GM19452 (cell line): Measurements from ENCODE around the gene PPA2.
"Not testable (repeated sequence)": the region's sequence is repeated elsewhere in the genome, so short reads cannot be mapped to it uniquely, and the experiment has no call there.

Source experiments
- ATAC-seq: cut with Tn5 transposase; IDR thresholded peaks from one replicate; pipeline ENCODE4 v1.9.1; 2021; ENCODE audit not compliant: unreplicated experiment

Gene PPA2

DNA sequence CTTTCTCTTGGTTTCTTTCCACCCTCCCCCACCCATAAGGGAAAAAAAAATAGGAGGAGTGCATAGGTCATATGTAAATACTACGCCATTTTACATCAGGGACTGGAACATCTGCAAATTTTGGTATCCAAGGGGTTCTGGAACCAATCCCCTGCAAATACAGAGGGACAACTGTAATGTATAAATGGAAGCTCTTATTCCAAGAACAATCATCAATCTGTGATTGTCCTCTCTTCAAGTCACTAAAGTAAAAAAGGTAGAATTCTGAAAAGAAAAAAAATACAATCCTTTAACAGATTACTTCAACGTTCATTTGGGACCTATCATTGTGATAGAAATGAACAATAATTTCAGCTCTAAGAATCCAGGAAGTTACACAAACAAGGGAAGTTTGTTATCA, 13.6 kb downstream of the PPA2 start:
- ATAC-seq: no peak

DNA sequence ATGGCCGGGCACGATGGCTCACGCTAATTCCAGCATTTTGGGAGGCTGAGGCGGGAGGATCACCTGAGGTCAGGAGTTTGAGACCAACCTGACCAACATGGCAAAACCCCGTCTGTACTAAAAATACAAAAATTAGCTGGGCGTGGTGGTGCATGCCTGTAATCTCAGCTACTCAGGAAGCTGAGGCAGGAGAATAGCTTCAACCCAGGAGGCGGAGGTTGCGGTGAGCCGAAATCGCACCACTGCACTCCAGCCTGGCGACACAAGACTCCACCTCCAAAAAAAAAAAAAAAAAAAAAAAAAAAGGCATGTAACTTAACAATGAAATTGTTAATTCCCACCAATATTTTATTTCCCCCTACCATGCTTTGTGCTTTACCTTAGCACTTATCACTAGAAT, 15.3 kb downstream of the PPA2 start:
- ATAC-seq: not testable (repeated sequence)

DNA sequence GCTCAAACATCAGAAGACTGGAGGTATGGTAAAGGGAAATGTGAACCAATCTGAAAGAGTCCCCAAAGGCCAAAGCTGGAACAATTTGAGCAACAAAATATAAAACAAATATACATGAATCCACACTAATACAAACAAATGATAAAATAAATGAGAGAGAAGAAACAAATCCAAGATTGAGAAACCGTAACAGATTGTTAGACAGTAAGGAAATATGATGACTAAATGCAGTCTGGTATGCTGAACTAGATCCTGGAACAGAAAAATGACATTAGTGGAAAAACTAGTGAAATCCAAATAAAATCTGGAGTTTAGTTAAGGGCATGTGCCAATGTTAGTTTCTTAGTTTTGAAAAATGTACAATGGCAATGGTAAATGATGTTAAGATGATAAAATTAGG, 15.9 kb downstream of the PPA2 start:
- ATAC-seq: no peak

DNA sequence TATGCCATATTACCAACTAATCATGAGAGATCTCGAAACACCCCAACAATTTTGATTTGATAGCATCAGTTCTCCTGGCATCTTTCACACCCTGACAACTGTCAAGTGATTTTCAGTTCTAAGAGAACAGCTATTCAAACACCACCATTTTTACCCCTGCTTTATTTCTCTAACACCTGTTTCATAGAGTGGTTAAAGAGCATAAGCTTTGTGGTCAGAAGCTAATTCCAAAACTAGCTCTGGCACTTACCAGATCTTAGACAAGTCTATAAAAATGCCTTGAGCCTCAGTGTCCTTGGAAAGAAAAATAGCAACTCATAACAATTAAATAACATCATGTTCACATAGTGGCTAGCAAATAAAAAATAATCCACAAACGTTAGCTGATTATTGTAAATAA, 17.9 kb downstream of the PPA2 start:
- ATAC-seq: no peak

DNA sequence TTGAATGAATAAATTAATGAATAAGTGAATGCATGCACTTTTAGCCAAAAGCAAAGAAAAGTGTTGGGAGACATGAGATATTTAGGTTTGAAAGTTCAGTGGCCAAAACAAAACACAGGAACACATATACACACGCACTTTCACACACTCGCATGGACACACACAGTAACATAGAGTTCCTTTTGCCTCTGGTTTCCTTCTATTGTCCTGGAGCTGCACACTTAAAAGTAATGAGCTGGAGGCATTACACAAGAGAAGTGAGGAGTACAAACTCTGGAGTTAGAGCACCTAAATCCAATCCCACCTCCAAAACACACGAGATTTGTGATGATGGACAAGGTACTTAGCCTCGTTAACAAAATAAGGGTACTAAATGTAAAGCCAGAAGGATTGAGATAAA, 18.7 kb downstream of the PPA2 start:
- ATAC-seq: no peak

DNA sequence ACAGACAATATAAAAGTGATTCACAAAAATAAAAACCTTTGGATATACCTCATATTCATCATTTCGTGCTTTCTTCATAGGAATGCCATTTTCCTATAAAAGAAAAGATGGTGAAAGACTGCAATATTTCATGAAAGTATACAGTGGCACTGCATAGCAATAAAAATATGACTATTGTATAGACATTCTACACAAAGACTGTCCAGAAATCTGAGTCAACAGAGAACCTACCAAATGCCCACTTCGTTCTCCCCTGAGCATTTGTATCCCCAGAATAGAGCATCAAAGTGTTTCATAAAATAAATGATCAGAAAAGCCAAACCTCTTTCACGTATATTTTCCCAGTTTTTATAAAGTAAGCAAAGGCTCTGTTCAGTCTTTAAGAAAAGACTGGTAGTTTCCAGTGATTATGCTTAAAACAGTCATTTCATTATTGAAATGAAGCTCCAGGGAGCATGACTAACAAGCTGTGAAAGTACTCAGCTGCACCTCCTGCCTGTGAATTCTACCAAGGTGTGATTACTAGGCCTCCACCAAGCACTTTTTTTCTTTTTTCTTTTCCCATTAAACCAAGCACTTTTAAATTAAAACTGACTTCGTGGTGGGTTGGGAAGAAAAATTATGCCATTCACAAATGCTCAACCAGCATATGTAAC, 20.2 kb downstream of the PPA2 start:
- peak; percentile 86 for ATAC-seq

DNA sequence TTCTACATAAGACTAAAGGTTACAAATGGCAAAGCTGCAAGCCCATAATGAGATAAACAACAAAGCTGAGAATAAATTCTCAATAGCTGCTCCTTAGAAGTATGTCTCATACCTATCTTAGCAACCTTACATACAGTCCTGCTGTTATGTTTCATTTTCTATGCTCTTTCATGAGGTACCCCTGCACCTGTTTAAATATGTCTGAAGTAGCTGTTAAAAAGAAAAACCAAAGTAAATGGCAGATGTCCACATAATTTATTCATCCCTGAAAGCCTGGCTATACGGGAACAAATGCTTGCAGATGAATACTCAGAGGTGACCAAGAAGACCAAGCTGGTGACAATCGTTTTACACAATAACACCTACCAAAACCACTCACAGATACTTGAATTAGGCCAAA, 22.5 kb downstream of the PPA2 start:
- ATAC-seq: no peak

DNA sequence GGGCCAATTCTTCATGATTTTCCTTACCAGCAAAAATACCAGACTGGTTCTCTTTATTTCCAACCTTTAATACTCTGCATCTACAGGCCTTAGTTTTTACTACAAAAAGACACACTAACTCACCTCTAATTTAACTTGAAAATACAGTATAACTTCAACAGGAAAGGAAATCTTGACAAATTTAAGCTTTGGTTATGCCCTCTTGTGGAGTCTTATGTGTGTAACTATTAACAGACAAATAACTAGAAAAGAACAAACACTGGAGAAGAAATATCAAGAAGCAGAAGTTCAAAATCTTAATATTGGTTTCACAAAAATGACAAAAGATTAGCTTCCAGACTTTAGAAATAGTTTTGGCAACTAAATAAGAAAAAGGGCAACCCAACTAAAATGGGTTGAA, 33.0 kb downstream of the PPA2 start:
- no peak for ATAC-seq

DNA sequence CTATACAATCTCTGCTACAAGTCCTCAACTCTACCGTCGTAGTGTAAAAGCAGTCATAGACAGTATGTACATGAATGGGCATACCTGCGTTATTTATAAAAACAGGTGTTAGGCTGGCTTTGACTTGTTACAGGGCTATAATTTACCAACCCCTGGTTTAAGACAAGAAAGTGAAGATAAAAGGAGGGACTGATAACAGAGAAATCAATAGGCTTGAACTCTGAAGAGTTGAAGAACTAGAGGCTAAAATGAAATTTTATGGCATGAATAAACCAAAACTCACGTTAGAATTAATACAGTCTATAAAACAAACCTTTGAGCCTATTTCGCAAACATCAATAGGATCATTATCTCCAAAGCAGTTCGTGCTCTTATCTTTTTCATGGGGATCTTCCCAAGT, 36.2 kb downstream of the PPA2 start:
- no peak for ATAC-seq

DNA sequence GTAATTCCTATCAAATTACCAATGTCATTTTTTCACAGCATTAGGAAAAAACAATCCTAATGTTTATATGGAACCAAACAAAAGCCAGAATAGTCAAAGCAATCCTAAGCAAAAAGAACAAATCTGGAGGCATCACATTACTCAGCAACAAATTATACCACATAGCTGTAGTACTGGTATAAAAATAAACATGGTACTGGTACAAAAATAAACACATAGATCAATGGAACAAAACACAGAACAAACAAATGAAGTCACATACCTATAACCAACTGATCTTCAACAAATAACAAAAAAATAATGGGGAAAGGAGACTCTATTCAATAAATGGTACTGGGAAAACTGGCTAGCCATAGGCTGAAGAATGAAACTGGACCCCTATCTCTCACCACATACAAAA, 37.4 kb downstream of the PPA2 start:
- ATAC-seq: no peak

DNA sequence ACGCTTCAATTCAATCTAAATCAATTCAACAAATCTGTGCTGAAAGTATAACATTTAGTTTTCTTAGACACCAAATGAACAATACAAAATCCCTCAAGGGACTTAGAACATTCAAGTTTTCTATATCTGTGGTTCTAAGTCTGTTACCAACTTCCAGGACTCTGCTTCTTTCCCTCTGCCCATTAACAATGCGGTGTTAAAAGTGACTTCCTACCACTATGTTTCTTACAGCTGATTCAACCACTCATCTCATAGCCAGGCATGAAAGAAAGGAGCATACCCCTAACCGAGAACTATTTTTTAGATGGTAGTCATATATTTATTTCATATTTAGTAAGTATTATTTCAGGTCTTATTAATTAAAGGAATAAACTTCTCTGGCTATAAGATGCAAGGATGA, 38.9 kb downstream of the PPA2 start:
- ATAC-seq: no peak

DNA sequence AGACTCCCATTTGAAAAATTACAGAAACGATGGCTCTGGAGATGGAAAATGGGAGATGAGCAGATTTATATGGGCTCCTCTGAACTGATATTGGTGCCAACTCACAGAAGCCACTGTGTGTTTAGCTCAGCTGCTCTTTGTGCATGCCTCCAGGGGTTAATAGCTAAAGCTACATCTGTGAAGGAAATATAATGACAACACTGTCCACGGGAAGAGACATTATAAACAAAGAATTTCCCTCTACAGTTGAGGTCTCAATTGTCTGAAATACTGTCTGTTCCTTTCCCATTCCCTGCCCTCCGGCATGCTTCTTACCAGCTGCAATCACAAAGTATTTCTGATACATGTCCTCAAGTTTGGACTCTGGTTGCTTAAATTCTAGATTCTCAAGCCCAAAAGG, 40.4 kb downstream of the PPA2 start:
- ATAC-seq: no peak

DNA sequence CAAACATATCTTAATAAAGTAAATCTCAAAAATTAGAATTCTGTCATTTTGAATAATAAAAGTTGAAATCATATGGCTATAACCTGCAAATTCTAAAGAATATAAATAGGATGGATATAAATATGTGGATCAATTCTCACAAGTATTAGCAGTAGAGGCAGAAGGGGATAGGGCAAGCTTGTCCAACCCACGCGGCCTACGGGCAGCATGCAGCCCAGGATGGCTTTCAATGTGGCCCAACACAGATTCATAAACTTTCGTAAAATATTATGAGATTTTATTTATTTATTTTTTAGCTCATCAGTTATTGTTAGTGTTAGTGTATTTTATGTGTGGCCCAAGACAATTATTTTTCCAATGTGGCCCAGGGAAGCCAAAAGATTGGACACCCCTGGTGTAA, 41.4 kb downstream of the PPA2 start:
- no peak for ATAC-seq

DNA sequence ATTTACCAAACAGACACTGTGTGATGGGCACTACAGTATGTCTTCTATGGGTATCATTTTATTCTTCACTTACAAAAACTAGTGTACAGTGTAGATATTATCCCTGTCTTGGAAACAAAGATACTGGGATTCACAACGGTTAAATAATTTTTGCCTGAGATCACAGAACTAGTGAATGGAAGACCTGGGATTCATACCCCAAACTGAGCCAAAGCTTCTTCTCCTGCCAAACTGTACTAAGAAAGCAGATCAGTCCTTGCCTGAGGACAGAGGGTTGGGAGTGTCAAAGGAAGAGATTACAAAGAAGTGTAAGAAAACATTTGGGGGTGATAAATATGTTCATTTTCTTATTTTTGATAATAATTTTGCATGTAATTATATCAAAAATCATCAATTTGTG, 43.1 kb downstream of the PPA2 start:
- no peak for ATAC-seq

DNA sequence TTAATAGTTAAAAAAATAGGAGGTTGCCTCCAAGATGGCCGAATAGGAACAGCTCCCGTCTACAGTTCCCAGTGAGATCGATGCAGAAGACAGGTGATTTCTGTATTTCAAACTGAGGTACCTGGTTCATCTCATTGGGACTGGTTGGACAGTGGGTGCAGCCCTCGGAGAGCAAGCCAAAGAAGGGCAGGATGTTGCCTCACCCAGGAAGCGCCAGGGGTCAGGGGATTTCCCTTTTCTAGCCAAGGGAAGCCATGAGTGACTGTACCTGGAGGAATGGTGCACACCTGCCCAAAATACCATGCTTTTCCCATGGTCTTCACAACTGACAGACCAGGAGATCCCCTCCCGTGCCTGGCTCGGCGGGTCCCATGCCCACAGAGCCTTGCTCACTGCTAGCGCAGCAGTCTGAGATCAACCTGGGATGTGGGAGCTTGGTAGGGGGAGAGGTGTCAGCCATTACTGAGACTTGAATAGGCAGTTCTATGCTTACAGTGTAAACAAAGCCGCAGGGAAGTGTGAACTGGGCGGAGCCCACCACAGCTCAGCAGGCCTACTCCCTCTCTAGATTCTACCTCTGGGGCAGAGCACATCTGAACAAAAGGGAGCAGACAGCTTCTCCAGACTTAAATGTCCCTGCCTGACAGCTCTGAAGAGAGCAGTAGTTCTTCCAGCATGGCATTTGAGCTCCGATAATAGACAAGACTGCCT, 47.5 kb downstream of the PPA2 start:
- no peak for ATAC-seq

DNA sequence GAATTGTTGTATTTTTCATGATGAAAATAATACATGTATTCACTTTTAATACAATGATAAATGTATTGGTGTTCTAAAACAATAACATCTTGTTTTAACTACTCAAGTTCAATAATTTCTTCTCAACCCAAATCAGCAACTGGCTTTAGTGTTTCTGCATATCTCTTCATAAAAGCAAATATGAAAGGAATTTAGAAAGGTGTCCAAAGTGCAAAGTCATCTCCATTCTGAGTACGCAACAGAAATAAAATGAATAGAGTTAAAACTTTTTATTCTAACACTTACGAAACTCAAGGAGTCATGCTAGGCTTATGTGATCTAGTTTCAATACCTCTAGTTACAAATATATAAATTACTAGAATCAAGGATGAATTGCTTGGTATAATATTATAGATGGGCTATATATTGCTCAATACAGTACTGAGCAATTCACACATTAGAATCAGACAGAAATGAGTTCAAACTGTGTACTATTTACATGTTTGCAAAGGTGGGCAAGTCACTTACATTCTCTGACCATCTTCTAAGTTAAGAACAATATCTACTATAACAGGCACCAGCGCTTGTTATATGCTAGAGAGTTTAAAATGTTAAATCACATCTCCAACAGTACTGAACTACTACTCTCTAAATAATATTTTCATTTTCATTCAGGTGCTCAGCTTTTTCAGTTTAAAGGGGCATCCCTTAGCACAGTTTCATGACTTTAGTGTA, 51.5 kb downstream of the PPA2 start:
- no peak for ATAC-seq

DNA sequence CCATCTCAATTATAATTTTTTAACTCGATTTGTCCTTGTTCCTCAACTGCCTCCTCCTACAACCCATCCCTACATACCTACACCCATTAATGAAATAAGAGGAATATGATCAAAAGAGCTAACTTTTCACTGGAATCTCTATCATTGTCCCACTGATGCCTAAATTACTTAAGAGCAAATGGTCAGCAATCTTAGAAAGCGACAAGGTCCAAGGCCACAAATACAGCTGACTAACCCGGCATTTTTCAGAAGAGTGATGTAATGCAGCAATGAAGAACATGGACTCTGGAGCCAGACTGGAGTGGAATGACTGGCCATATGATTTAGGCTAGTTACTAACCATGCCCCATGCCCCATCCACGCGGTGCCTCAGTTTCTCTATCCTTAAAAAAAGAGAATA, 56.2 kb downstream of the PPA2 start:
- ATAC-seq: no peak

DNA sequence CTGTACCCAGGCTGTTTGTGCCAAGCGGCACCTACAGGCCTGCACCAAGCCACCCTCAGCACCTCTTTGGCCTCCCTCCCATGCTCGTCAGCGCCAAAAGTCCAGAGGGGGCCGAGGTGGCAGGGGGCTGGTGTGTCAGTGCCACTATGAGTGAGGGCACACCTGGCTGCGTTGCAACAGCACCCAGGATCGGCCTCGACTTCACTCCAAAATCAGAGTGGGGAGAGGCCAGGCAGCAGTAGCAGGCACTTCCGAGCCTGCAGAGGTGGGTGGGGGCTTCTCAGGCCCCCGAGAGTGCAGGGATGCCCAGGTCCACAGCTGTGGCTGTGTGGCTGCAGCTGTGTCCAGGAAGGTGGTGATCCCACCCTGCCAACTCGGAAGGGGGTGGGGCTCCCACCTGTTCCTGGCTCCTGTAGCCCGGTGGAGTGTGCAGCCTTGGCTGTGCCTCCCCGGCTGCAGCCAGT, 58.5 kb downstream of the PPA2 start:
- no peak for ATAC-seq

DNA sequence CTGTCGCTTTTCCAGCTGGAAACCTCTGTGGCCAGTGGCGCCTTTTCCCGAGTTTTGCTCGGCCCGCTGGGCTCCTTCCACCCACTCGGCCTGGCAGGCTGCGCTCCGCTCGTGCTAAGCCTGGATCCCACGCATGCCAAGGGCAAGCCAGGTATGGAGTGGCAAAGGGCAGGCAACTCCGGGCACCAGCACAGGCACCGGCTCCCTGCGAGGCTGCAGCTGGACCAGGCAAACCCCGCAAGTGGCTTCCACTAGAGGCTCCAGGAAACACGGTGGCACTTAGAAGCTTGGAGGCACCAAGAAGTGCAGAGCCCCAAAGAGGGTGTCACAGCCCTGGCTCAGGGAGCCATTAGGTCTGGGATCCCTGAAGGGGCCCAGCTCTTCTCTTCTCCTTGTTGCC, 59.5 kb downstream of the PPA2 start:
- ATAC-seq: no peak

DNA sequence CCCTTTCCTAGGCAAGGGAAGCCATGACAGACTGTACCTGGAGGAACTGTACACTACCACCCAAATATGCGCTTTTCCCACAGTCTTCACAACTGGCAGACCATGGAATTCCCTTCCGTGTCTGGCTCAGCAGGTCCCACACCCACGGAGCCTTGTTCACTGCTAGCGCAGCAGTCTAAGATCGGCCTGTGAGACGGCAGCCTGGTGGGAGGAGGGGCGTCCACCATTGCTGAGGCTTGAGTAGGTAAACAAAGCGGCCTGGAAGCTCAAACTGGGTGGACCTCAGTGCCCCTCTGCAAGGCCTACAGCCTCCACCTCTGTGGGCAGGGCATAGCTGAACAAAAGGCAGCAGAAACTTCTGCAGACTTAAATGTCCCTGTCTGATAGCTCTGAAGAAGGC, 64.7 kb downstream of the PPA2 start:
- ATAC-seq: not testable (repeated sequence)

DNA sequence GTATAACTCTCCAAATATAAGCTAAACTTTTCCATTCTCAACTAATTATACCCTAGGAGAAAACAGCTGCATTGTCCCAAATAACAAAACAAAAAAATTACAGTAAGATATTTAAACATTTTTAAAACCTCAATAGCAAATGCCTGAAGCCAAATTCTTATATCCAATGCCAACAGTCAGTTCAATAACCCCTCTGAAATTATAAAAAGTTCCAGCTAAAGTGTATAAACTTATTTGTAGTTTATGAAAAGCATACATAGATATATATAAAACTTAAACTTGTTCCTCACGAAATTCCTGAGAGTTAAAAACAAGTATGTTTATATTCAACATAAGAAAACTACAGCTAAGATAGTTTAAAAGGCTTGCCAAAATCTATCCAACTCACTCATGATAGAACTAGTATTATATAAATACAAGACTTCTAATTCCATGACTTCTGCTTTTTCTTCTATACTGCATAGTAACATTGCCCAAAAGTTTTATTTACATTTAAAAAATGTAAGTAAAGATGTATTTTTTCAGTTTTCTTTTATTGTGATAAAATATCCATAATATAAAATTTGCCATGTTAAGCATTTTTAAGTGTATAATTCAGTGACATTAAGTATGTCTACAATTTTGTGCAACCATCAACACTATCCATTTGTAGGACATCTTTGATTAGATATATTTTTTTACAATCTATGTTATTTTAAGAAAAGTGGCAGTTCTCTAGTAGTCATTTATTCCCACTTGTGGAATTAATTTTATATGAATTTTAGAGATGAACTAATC, 72.8 kb downstream of the PPA2 start:
- no peak for ATAC-seq
